HG03103 (cell line): ENCODE data around the gene DHRSX.
"Not testable (repeated sequence)": the region's sequence is repeated elsewhere in the genome, so short reads cannot be mapped to it uniquely, and the experiment has no call there.

Experiments
- ATAC-seq: cut with Tn5 transposase; IDR thresholded peaks from one replicate; pipeline ENCODE4 v1.9.1; 2021; ENCODE audit warnings: low read depth; ENCODE audit not compliant: unreplicated experiment

Gene DHRSX

GRCh38 chrX:2371026-2371711 is 129.6 kb downstream of the DHRSX start:
- no peak for ATAC-seq

GRCh38 chrX:2370456-2370855 is 130.3 kb downstream of the DHRSX start:
- no peak for ATAC-seq

- ATAC-seq, result no peak
Observed at GRCh38 chrX:2369206-2369605, 131.6 kb downstream of the DHRSX start.

GRCh38 chrX:2360731-2361130 is 140.0 kb downstream of the DHRSX start:
- no peak for ATAC-seq

- not testable (repeated sequence) for ATAC-seq
Observed at GRCh38 chrX:2359522-2359921, 141.3 kb downstream of the DHRSX start.

- ATAC-seq, result no peak
Observed at GRCh38 chrX:2351999-2352995, 148.5 kb downstream of the DHRSX start.

GRCh38 chrX:2351321-2351720 is 149.5 kb downstream of the DHRSX start:
- no peak for ATAC-seq

GRCh38 chrX:2350703-2351102 is 150.1 kb downstream of the DHRSX start:
- ATAC-seq, result not testable (repeated sequence)

GRCh38 chrX:2350036-2350435 is 150.7 kb downstream of the DHRSX start:
- ATAC-seq, result not testable (repeated sequence)

GRCh38 chrX:2348211-2348610 is 152.6 kb downstream of the DHRSX start:
- no peak for ATAC-seq

GRCh38 chrX:2346158-2346557 is 154.6 kb downstream of the DHRSX start:
- ATAC-seq, result no peak

GRCh38 chrX:2345562-2345961 is 155.2 kb downstream of the DHRSX start:
- ATAC-seq, result no peak

GRCh38 chrX:2343413-2343812 is 157.4 kb downstream of the DHRSX start:
- no peak for ATAC-seq

- ATAC-seq, result no peak
Observed at GRCh38 chrX:2342874-2343273, 157.9 kb downstream of the DHRSX start.

- no peak for ATAC-seq
Observed at GRCh38 chrX:2342281-2342688, 158.5 kb downstream of the DHRSX start.

GRCh38 chrX:2340991-2341390 is 159.8 kb downstream of the DHRSX start:
- no peak for ATAC-seq

GRCh38 chrX:2336181-2336580 is 164.6 kb downstream of the DHRSX start:
- ATAC-seq, result no peak

GRCh38 chrX:2334237-2334636 is 166.5 kb downstream of the DHRSX start:
- no peak for ATAC-seq

GRCh38 chrX:2332252-2332651 is 168.5 kb downstream of the DHRSX start:
- ATAC-seq, result no peak

GRCh38 chrX:2330910-2331309 is 169.9 kb downstream of the DHRSX start:
- no peak for ATAC-seq

GRCh38 chrX:2330487-2330886 is 170.3 kb downstream of the DHRSX start:
- ATAC-seq, result no peak

- no peak for ATAC-seq
Observed at GRCh38 chrX:2327423-2327822, 173.4 kb downstream of the DHRSX start.
